Left lung (tissue), 10 donors: Measurements from ENCODE around the gene NXF3. TPM values are rescaled to one million over a fixed set of nuclear protein-coding genes. Genes with fewer than 3 reads are reported as not detected.

Experiments used
- ATAC-seq: fragments of 200-7000 bp; cut with Tn5 transposase; one replicate; pipeline ENCODE4 v1.9.1; 2020; ENCODE audit warnings: moderate library complexity
- DNase-seq, 4 donors: peaks; one replicate each; pipeline ENCODE4 v3.0.0-alpha.2; 2013 to 2020
- H3K27ac ChIP-seq, 2 donors: fragments of 200-600 bp; sonication (generic) in 1 of 2; one replicate each; pipeline versions ENCODE4 v1.5.0 to v1.8.0; 2020 to 2021
- H3K27me3 ChIP-seq, 2 donors: fragments of 200-600 bp; sonication (generic) in 1 of 2; one replicate each; pipeline versions ENCODE4 v1.5.0 to v1.8.0; 2020 to 2021
- H3K36me3 ChIP-seq, 2 donors: fragments of 200-600 bp; sonication (generic) in 1 of 2; one replicate each; pipeline versions ENCODE4 v1.5.0 to v1.8.0; 2020 to 2021
- H3K4me1 ChIP-seq, 2 donors: fragments of 200-600 bp; one replicate each; pipeline ENCODE4 v1.8.0; 2021
- H3K4me3 ChIP-seq, 2 donors: fragments of 200-600 bp; sonication (generic) in 1 of 2; one replicate each; pipeline versions ENCODE4 v1.5.0 to v1.8.0; 2020 to 2021; ENCODE audit warnings: mild to moderate bottlenecking in 1 of 2
- H3K9me3 ChIP-seq, 2 donors: fragments of 200-600 bp; sonication (generic) in 1 of 2; one replicate each; pipeline versions ENCODE4 v1.5.0 to v1.8.0; 2020 to 2021
- CTCF ChIP-seq, 2 donors: fragments of 200-600 bp; sonication (generic) in 1 of 2; IDR thresholded peaks; one replicate each; pipeline versions ENCODE4 v1.5.0 to v1.8.0; 2021; ENCODE audit warnings: antibody characterized with exemption in 2 of 2
- intact Hi-C, 2 donors: fragments of 100-400 bp; cut with DNase I; formaldehyde crosslinking; loops; one replicate each; pipeline versions ENCODE4 v1.11.2 to v1.14.2; 2022
- polyA plus RNA-seq, 6 donors: library from polyadenylated mRNA; unstranded; fragments of 120-200 nt; gene quantifications; one replicate each; pipeline ENCODE4 v1.2.1, GENCODE V29; 2013; ENCODE audit not compliant: insufficient read length in 6 of 6
- total RNA-seq, 2 donors: library from RNA; stranded (reverse); fragmentation: NEBNext Ultra II Directional; extraction: Animal tissue kit (Norgen Biotek cat#: 25700); gene quantifications; one replicate each; pipeline ENCODE4 v1.2.1, GENCODE V29; 2021
- donor health status: DM: no; HTN: yes; CAD: no.
- donor health status: DM: no; HTN: no; CAD: no.

The NXF3 gene
- total and polyA plus RNA-seq, 8 donors = 0.14 to 3.6 (median 0.48) TPM

DNA sequence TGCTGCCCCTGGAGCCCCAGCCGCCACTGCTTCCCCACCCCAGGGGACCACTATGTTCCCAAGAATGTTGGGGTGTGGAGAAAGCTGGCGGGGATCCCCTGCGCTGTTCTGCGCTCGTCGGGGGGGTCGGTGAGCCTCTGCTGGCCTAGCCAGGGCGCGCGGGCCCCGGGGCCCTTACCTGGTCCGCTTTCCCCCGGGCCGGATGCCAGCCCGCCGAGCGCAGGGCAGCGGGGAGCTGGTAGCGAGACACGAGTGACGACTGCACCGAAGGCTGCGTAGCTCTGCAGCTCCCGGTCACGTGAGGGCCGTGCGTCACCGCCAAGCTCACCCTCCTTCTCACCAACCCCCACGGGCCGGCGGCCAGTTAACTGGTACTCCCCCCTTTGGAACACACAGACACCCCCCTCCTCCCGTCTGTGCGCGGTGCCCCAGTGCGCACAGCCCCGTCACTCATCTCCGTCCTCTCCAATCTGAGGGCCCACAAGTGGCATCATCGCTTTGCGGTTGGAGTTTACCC is 29.0 kb downstream of the NXF3 start, which contains the start of gene BEX1:
Gene BEX1 (minus strand): TSS at position 254 of the 517 bp plus-strand sequence. CDS start 897 bp downstream, outside the sequence.
- H3K36me3 ChIP-seq = no peaks in the 10 kb centered on the region
- no peak within 1 kb of the TSS for H3K27ac ChIP-seq
- no peaks in the 10 kb centered on the region for H3K9me3 ChIP-seq
- DNase-seq (peak in 2 of 4 donors; percentile 44 to 74), ATAC-seq (no peak)
- intact Hi-C loops = no loop called here
- TF ChIP-seq CTCF (IDR thresholded peaks at IDR 0.05) = no peak
- peak within 1 kb of the TSS in 1 of 2 donors; percentile 23 for H3K4me3 ChIP-seq
- H3K4me1 ChIP-seq = no peaks in the 10 kb centered on the region
- H3K27me3 ChIP-seq = peaks cover 4 to 16% of the 10 kb centered on the region in 2 donors

GRCh38 chrX:103063191-103063845 is 29.6 kb downstream of the NXF3 start:
- H3K9me3 ChIP-seq = no peaks in the 10 kb centered on the region
- no peak for TF ChIP-seq CTCF (IDR thresholded peaks at IDR 0.05)
- no peak overlapping the region for H3K27ac ChIP-seq
- intact Hi-C loops = no loop called here
- peaks cover 4 to 16% of the 10 kb centered on the region in 2 donors for H3K27me3 ChIP-seq
- H3K4me3 ChIP-seq = peak overlapping the region in 1 of 2 donors; percentile 23
- no peaks in the 10 kb centered on the region for H3K36me3 ChIP-seq
- no peaks in the 10 kb centered on the region for H3K4me1 ChIP-seq
- ATAC-seq = no peak
- peak in 1 of 4 donors; percentile 21 for DNase-seq

GRCh38 chrX:103061486-103061885 is 31.5 kb downstream of the NXF3 start:
- Histone ChIP-seq H3K4me3 (no peak overlapping the region), H3K27ac (no peak overlapping the region), H3K4me1 (no peaks in the 10 kb centered on the region), H3K27me3 (peaks cover 4 to 16% of the 10 kb centered on the region in 2 donors), H3K9me3 (no peaks in the 10 kb centered on the region), H3K36me3 (no peaks in the 10 kb centered on the region)
- intact Hi-C loops = no loop called here
- TF ChIP-seq CTCF (IDR thresholded peaks at IDR 0.05) = no peak
- DNase-seq = no peak
- no peak for ATAC-seq

GRCh38 chrX:103056902-103057301 is 36.0 kb downstream of the NXF3 start:
- H3K27ac ChIP-seq = no peak overlapping the region
- no peaks in the 10 kb centered on the region for H3K36me3 ChIP-seq
- H3K27me3 ChIP-seq = no peaks in the 10 kb centered on the region
- DNase-seq (no peak), ATAC-seq (no peak)
- intact Hi-C loops = no loop called here
- no peaks in the 10 kb centered on the region for H3K9me3 ChIP-seq
- H3K4me3 ChIP-seq = no peak overlapping the region
- no peaks in the 10 kb centered on the region for H3K4me1 ChIP-seq
- no peak for TF ChIP-seq CTCF (IDR thresholded peaks at IDR 0.05)

DNA sequence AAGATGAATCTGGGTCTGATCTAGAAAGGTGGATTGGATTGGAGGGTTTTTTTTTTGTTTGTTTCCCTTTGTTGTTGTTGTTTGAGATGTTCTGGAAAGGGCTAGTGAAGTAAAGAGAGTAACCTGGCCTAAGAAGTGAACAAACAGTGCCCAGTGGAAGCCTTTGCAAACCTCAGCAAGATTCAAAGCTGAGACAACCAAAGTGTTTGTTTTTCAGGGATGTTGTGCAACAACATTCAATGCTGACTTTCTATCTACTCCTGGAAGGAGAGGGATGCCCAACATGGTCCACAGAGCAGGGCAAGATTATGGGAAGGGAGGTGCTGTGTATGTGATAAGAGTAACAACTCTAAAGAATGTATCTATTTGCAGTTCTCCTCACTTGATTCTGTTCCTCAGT is 40.3 kb downstream of the NXF3 start:
- no peak for ATAC-seq
- no peak overlapping the region for H3K27ac ChIP-seq

More for the DNA sequence above, 40.3 kb downstream of the NXF3 start:
- intact Hi-C loops = no loop called here
- Histone ChIP-seq H3K4me1 (no peaks in the 10 kb centered on the region), H3K9me3 (no peaks in the 10 kb centered on the region), H3K4me3 (no peak overlapping the region), H3K27me3 (no peaks in the 10 kb centered on the region), H3K36me3 (no peaks in the 10 kb centered on the region)
- no peak for DNase-seq
- no peak for TF ChIP-seq CTCF (IDR thresholded peaks at IDR 0.05)
